Mesothelial cell of epicardium (in vitro differentiated cells): ENCODE results near the gene CALHM6. TPM values are rescaled to one million over a fixed set of nuclear protein-coding genes. Genes with fewer than 3 reads are reported as not detected.
A peak's percentile ranks its signal among the peaks of the same experiment; 100 is the strongest.

Source experiments
- DNase-seq, 2 experiments: peaks; one replicate each; pipeline ENCODE4 v3.0.0; 2021; ENCODE audit warnings: low spot score in 2 of 2; ENCODE audit not compliant: unreplicated experiment in 2 of 2
- H3K27ac Mint-ChIP-seq: 2 replicates; pipeline ENCODE4 v1.8.0; 2021; ENCODE audit warnings: mixed read lengths
- H3K27me3 Mint-ChIP-seq: 2 replicates; pipeline ENCODE4 v1.8.0; 2021; ENCODE audit warnings: low read depth, mixed read lengths
- H3K36me3 Mint-ChIP-seq: 2 replicates; pipeline ENCODE4 v1.8.0; 2021; ENCODE audit warnings: mixed read lengths
- H3K4me1 Mint-ChIP-seq: 2 replicates; pipeline ENCODE4 v1.8.0; 2021; ENCODE audit warnings: mixed read lengths
- H3K4me3 Mint-ChIP-seq: 2 replicates; pipeline ENCODE4 v1.8.0; 2021; ENCODE audit warnings: mild to moderate bottlenecking, moderate library complexity, mixed read lengths
- H3K9me3 Mint-ChIP-seq: 2 replicates; pipeline ENCODE4 v1.8.0; 2021; ENCODE audit warnings: mixed read lengths
- total RNA-seq: library from RNA; stranded (reverse); gene quantifications from 3 replicates; pipeline ENCODE4 v1.2.1, GENCODE V29; 2021
- TF ChIP-seq, protein P1 (sequence below): fragments of 200-600 bp; sonication (generic); IDR thresholded peaks from one replicate; pipeline ENCODE4 v1.5.0; 2021; ENCODE audit warnings: antibody characterized with exemption; ENCODE audit not compliant: unreplicated experiment

The CALHM6 gene
- total RNA-seq, 1 donor from 2014 or later = 2.4 TPM

DNA sequence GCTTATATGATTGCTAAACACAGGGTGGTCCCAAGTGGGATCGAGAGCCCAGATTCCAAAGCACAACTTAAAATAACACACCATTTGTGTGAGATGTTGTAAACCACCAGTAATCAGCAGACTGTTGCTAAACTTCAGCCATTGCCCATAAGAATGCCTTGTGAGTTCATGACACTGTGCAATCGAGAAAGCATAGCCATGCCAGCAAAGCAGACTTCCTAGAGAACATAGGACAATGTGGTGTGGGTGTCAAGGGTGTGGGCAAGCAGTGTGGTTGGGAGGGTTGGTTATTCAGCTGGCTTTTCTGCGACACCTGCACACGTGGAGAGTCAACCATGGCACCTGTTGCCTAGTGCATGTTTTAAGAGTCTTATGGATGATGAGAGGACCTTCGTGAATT, 16.1 kb upstream of the CALHM6 start:
- no peak for DNase-seq
- peaks cover 57% of the 10 kb centered on the region for H3K4me1 Mint-ChIP-seq
- no peaks in the 10 kb centered on the region for H3K27me3 Mint-ChIP-seq
- no peaks in the 10 kb centered on the region for H3K36me3 Mint-ChIP-seq
- H3K9me3 Mint-ChIP-seq = no peaks in the 10 kb centered on the region
- H3K4me3 Mint-ChIP-seq = no peak overlapping the region
- TF ChIP-seq, protein P1, sequence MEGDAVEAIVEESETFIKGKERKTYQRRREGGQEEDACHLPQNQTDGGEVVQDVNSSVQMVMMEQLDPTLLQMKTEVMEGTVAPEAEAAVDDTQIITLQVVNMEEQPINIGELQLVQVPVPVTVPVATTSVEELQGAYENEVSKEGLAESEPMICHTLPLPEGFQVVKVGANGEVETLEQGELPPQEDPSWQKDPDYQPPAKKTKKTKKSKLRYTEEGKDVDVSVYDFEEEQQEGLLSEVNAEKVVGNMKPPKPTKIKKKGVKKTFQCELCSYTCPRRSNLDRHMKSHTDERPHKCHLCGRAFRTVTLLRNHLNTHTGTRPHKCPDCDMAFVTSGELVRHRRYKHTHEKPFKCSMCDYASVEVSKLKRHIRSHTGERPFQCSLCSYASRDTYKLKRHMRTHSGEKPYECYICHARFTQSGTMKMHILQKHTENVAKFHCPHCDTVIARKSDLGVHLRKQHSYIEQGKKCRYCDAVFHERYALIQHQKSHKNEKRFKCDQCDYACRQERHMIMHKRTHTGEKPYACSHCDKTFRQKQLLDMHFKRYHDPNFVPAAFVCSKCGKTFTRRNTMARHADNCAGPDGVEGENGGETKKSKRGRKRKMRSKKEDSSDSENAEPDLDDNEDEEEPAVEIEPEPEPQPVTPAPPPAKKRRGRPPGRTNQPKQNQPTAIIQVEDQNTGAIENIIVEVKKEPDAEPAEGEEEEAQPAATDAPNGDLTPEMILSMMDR = no peak
- no peak overlapping the region for H3K27ac Mint-ChIP-seq

DNA sequence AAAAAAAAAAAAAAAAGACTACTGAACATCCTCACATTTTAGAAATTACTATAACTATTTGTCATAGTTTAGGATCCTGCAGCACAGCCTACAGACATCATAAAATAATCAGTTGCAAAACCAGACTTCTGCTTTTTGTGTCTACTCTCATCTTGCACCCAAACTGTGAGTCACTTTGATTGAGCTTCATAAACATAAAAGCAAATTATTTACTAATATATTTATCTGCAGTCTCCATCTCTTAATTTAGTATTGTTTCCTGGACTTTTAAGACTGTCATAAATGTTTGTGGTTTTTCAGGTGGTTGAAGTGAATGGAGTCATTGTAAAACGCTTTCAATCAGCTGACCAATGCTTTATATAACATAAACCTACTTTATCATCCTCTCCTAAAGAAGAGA, 14.8 kb upstream of the CALHM6 start:
- Mint-ChIP-seq H3K36me3 (no peaks in the 10 kb centered on the region), H3K27me3 (no peaks in the 10 kb centered on the region), H3K4me3 (no peak overlapping the region), H3K27ac (no peak overlapping the region), H3K4me1 (peaks cover 58% of the 10 kb centered on the region), H3K9me3 (no peaks in the 10 kb centered on the region)
- no peak for DNase-seq
- TF ChIP-seq, protein P1 = no peak

- H3K4me1 Mint-ChIP-seq = peaks cover 53% of the 10 kb centered on the region
Measured at GRCh38 chr6:116447052-116447451, 14.1 kb upstream of the CALHM6 start.

DNA sequence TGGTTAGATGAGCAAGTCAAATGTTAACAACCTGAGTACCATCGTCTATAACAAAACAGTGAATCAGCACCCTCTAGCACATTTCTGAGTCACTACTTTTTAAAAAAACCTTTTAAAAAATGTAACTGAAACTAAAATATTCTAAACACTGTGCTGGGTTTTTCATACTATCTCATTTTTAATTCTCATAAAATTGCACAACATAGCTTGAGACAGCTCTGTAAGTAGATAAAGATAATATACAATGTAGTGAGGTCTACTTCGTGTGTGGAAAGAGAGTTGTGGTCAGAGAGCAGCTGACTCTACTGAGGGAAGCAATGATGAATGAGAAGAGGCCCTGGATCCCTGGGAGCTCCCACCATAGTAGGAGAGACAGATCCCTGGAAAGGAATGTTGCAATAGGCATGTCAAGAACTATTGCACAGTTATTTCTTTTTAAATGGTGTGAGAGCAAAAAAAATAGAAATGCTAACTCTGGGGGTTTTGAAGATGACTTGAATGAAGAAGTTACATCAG, 13.6 kb upstream of the CALHM6 start:
- Mint-ChIP-seq H3K4me1 (peaks cover 53% of the 10 kb centered on the region), H3K36me3 (no peaks in the 10 kb centered on the region), H3K9me3 (no peaks in the 10 kb centered on the region), H3K4me3 (no peak overlapping the region), H3K27ac (peak overlapping the region; percentile 55), H3K27me3 (no peaks in the 10 kb centered on the region)
- no peak for DNase-seq
- TF ChIP-seq, protein P1 = no peak

More at GRCh38 chr6:116447052-116447451, 14.1 kb upstream of the CALHM6 start:
- Mint-ChIP-seq H3K27me3 (no peaks in the 10 kb centered on the region), H3K36me3 (no peaks in the 10 kb centered on the region), H3K4me3 (no peak overlapping the region), H3K9me3 (no peaks in the 10 kb centered on the region), H3K27ac (peak overlapping the region; percentile 32)
- DNase-seq = no peak
- TF ChIP-seq, protein P1 = no peak

DNA sequence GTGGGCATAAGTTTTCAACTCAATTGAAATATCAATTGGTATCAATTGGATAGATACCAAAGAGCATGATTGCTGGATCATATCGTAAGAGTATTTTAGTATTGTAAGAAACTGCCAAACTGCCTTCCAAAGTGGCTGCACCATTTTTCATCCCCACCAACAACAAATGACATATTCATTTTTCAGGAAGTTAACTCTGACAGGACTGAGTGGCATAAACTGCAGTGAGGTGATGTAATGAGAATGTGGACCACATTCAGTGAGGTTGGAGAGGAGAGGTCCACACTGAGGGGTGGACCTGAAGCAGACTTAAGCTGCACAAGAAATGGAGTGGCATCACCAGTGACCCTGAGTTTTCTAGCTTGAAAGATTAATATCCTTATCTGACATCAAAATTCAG, 11.6 kb upstream of the CALHM6 start:
- H3K27me3 Mint-ChIP-seq = no peaks in the 10 kb centered on the region
- no peaks in the 10 kb centered on the region for H3K36me3 Mint-ChIP-seq
- H3K4me3 Mint-ChIP-seq = no peak overlapping the region
- H3K27ac Mint-ChIP-seq = no peak overlapping the region
- H3K4me1 Mint-ChIP-seq = peaks cover 39% of the 10 kb centered on the region
- TF ChIP-seq, protein P1 = no peak
- DNase-seq = no peak
- H3K9me3 Mint-ChIP-seq = no peaks in the 10 kb centered on the region
